ENCODE data around the gene TTLL11.

DNA sequence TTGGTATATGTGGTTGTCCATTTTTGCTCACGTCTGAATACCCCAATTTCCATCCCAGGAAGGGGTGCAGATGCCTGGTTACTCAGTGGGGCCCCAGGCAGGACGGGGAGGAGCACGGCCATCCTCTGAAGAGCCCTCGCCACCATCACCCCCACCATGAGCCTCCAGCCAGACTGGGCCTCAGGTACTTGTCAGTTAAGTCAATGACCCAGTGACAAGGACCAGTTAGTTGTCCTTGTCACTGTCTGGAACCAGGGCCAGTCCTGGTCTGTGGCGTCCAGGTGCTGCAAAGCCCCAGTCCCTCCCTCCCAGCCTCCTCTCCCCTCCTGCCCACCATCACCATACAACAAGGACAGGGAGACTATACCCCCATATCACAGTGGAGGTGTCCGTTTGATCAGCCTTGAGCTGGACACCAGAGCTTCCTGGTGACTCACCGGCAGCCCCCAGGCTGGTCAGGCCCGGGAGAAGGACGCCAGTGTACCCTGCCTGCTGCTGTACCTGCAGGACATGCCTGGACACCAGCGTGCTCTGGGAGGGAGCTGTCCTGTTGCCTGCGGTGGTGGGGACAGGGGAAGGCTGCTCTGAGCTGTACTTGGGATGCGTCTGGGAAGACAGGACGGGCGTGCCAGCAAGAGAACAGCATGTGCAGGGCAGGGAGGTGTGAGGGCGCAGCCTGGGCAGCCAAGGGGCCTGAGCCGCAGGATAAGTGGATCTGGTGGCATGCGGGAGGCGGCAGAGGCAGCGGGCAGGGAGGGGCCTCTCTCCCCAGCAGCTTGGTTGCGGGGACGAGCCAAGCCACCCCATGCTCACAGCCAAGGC, 32.6 kb upstream of the TTLL11 start:
- TF ChIP-seq CTCF (IDR thresholded peaks at IDR 0.05) (no peak), POLR2A (IDR thresholded peaks at IDR 0.05) (no peak)
